GM12878 (cell line): ENCODE measurements around the gene TCP1. TPM values are rescaled to one million over a fixed set of nuclear protein-coding genes. Genes with fewer than 3 reads are reported as not detected.

Experiments used
- ATAC-seq: fragments of 200-7000 bp; cut with Tn5 transposase; 3 replicates; pipeline ENCODE4 v1.9.1; 2020; ENCODE audit warnings: mild to moderate bottlenecking, moderate library complexity
- BruUV-seq: library from RNA; stranded (reverse); fragments of 400-500 nt; replicated peaks from 2 replicates; lab custom pipeline; 2021; lab: Mats Ljungman, UMichigan
- CTCF ChIA-PET: fragments of 300-600 bp; sonication (Branson Sonifier 250); formaldehyde crosslinking; extraction: SDS; loops from one replicate; lab custom pipeline; 2021; ENCODE audit warnings: inconsistent platforms; lab: Yijun Ruan, JAX
- POLR2A ChIA-PET: fragments of 350-600 bp; formaldehyde crosslinking; extraction: SDS; loops from one replicate; lab custom pipeline; 2021; ENCODE audit warnings: inconsistent platforms; lab: Charles Lee
- RAD21 ChIA-PET: fragments of 300-600 bp; sonication (Branson Sonifier 250); formaldehyde crosslinking; loops from one replicate; lab custom pipeline; 2023; ENCODE audit warnings: antibody characterized with exemption; ENCODE audit not compliant: unreplicated experiment; lab: Charles Lee
- SMC1A ChIA-PET: fragments of 300-600 bp; sonication (Branson Sonifier 250); formaldehyde crosslinking; loops from one replicate; lab custom pipeline; 2023; ENCODE audit not compliant: unreplicated experiment, uncharacterized antibody; lab: Charles Lee
- DNase-seq: peaks from one replicate; pipeline ENCODE4 v3.0.0-alpha.2; 2011; ENCODE audit warnings: low read depth, low spot score
- FAIRE-seq: peaks from 3 replicates; lab custom pipeline; 2011; peaks lifted over from hg19 to GRCh38; lab: Jason Lieb, UNC
- H2AFZ ChIP-seq: 2 replicates; pipeline ENCODE4 v1.6.0; 2011; ENCODE audit warnings: low read depth, low read length, control low read depth; ENCODE audit not compliant: control insufficient read depth
- H3K27ac ChIP-seq: 2 replicates; pipeline ENCODE4 v1.5.1; 2011; ENCODE audit warnings: control low read depth; ENCODE audit not compliant: control insufficient read depth, insufficient read depth
- H3K27me3 ChIP-seq, 2 experiments: replicated peaks in 1 of 2; 2 replicates each; pipeline versions ENCODE4 v1.6.0 to v1.6.1; 2011; ENCODE audit warnings: low read length in 1 of 2; ENCODE audit not compliant: control insufficient read depth in 2 of 2, insufficient read depth in 2 of 2
- H3K36me3 ChIP-seq, 2 experiments: 2 replicates each; pipeline ENCODE4 v1.5.1; 2011; ENCODE audit warnings: low read length in 1 of 2; ENCODE audit not compliant: control insufficient read depth in 2 of 2, insufficient read depth in 2 of 2
- H3K4me1 ChIP-seq: 2 replicates; pipeline ENCODE4 v1.6.1; 2011; ENCODE audit warnings: mild to moderate bottlenecking, low read length, moderate library complexity, mixed read lengths; ENCODE audit not compliant: control insufficient read depth, insufficient read depth
- H3K4me2 ChIP-seq: 2 replicates; pipeline ENCODE4 v1.6.0; 2011; ENCODE audit warnings: control low read depth; ENCODE audit not compliant: control insufficient read depth, insufficient read depth
- H3K4me3 ChIP-seq: fragments of 200-600 bp; sonication (generic); 2 replicates; pipeline ENCODE4 v1.5.1; 2016
- H3K79me2 ChIP-seq: 2 replicates; pipeline ENCODE4 v1.6.0; 2011; ENCODE audit warnings: low read length; ENCODE audit not compliant: control insufficient read depth, insufficient read depth
- H3K9ac ChIP-seq: 2 replicates; pipeline ENCODE4 v1.8.0; 2011; ENCODE audit warnings: low read length, control low read depth, mixed read lengths; ENCODE audit not compliant: control insufficient read depth, insufficient read depth
- H3K9me3 ChIP-seq: replicated peaks from 3 replicates; pipeline ENCODE4 v1.5.1; 2011; ENCODE audit warnings: mild to moderate bottlenecking, low read length; ENCODE audit not compliant: control insufficient read depth, insufficient read depth
- H4K20me1 ChIP-seq: 2 replicates; pipeline ENCODE4 v1.6.0; 2011; ENCODE audit not compliant: control insufficient read depth, insufficient read depth
- BMI1 ChIP-seq: fragments of 450-650 bp; IDR thresholded peaks from 2 replicates; pipeline ENCODE4 v1.6.1; 2016; ENCODE audit warnings: mild to moderate bottlenecking, moderate library complexity, borderline replicate concordance
- CHD4 ChIP-seq: fragments of 200-600 bp; sonication (generic); IDR thresholded peaks from 2 replicates; pipeline ENCODE4 v1.6.1; 2016; ENCODE audit warnings: mild to moderate bottlenecking
- EP300 ChIP-seq, 2 experiments: fragments of 150-350 bp in 1 of 2; IDR thresholded peaks; 2 replicates each; pipeline ENCODE4 v1.6.1; 2011 to 2012; ENCODE audit warnings: low read depth in 2 of 2, low read length in 2 of 2, borderline replicate concordance in 1 of 2, improper control_type of control experiment in 1 of 2, inconsistent platforms in 1 of 2; ENCODE audit not compliant: control insufficient read depth in 1 of 2
- ESRRA ChIP-seq: IDR thresholded peaks from 2 replicates; pipeline ENCODE4 v1.6.1; 2012; ENCODE audit warnings: mild to moderate bottlenecking, low read length, improper control_type of control experiment
- GABPA ChIP-seq: IDR thresholded peaks from 2 replicates; pipeline ENCODE4 v1.6.1; 2014; ENCODE audit warnings: antibody characterized with exemption, low read depth, mild to moderate bottlenecking, inconsistent platforms
- HDAC2 ChIP-seq: fragments of 200-600 bp; sonication (generic); IDR thresholded peaks from 2 replicates; pipeline ENCODE4 v1.6.1; 2017
- HDGF ChIP-seq: fragments of 450-650 bp; IDR thresholded peaks from 2 replicates; pipeline ENCODE4 v1.6.1; 2016; ENCODE audit warnings: antibody characterized with exemption
- PML ChIP-seq: IDR thresholded peaks from 2 replicates; pipeline ENCODE4 v1.6.1; 2012; ENCODE audit warnings: low read length, inconsistent platforms
- POU2F2 ChIP-seq: IDR thresholded peaks from 3 replicates; pipeline ENCODE4 v1.6.1; 2011; ENCODE audit warnings: low read depth, mild to moderate bottlenecking, low read length, borderline replicate concordance
- RAD21 ChIP-seq: IDR thresholded peaks from 2 replicates; pipeline ENCODE4 v1.6.1; 2011; ENCODE audit warnings: mild to moderate bottlenecking, low read depth, low read length, moderate library complexity; ENCODE audit not compliant: insufficient read depth
- SMC3 ChIP-seq: IDR thresholded peaks from 2 replicates; pipeline ENCODE4 v1.6.1; 2011; ENCODE audit warnings: low read length, improper control_type of control experiment, borderline replicate concordance
- STAT3 ChIP-seq: IDR thresholded peaks from 2 replicates; pipeline ENCODE4 v1.6.1; 2011; ENCODE audit warnings: low read depth, low read length, improper control_type of control experiment
- TCF3 ChIP-seq: IDR thresholded peaks from 2 replicates; pipeline ENCODE4 v1.6.1; 2012; ENCODE audit warnings: low read depth, mild to moderate bottlenecking, low read length, borderline replicate concordance; ENCODE audit not compliant: insufficient read depth
- TCF7 ChIP-seq: IDR thresholded peaks from 2 replicates; pipeline ENCODE4 v1.6.1; 2014; ENCODE audit warnings: antibody characterized with exemption, borderline replicate concordance
- ZNF622 ChIP-seq: fragments of 450-650 bp; IDR thresholded peaks from 2 replicates; pipeline ENCODE4 v1.6.1; 2017; ENCODE audit warnings: mild to moderate bottlenecking, inconsistent platforms
- ZZZ3 ChIP-seq: IDR thresholded peaks from 2 replicates; pipeline ENCODE4 v1.6.1; 2011; ENCODE audit warnings: low read depth; ENCODE audit not compliant: control insufficient read depth, insufficient read length
- WGBS: methylation state at CpG from one replicate; pipeline ENCODE4 v1.1.6; 2016; ENCODE audit warnings: low lambda C conversion rate; ENCODE audit not compliant: insufficient replicate concordance, insufficient coverage; ENCODE audit errors: missing lambda C conversion rate; 5-methylcytosine and 5-hydroxymethylcytosine counted together
- in situ Hi-C: fragments of 300-500 bp; cut with MboI; formaldehyde crosslinking; loops from 9 replicates; pipeline ENCODE4 v1.14.3; 2018; ENCODE audit warnings: mixed read lengths
- intact Hi-C: fragments of 100-400 bp; cut with micrococcal nuclease; formaldehyde crosslinking; loops from one replicate; pipeline ENCODE4 v1.14.2; 2022; ENCODE audit not compliant: unreplicated experiment
- polyA plus RNA-seq, 11 experiments: library from polyadenylated mRNA; depleted of rRNA in 4 of 11; unstranded in 6 of 11; stranded (reverse) in 5 of 11; fragments of >200 nt; fragmentation: Nextera tagmentation in 4 of 11; fragmentation: Illumina TruSeq in 1 of 11; extraction: Ambion mirVana in 4 of 11; extraction: Trizol in 1 of 11; gene quantifications; 1 replicate in 1 of 11; 2 replicates in 10 of 11; pipeline versions ENCODE4 v1.2.1 to v1.2.3, GENCODE V29; 2011 to 2016; ENCODE audit warnings: inconsistent platforms in 2 of 11, missing spikeins in 2 of 11, low read depth in 1 of 11
- total RNA-seq, 4 experiments: library from RNA; depleted of rRNA in 3 of 4; stranded (reverse); fragments of >200 nt in 3 of 4; fragmentation: Illumina TruSeq in 1 of 4; extraction: Trizol in 1 of 4; gene quantifications; 2 replicates each; pipeline versions ENCODE4 v1.2.1 to v1.2.3, GENCODE V29; 2013 to 2021
- TF ChIP-seq, protein P1 (sequence below): IDR thresholded peaks from 2 replicates; pipeline ENCODE4 v1.6.1; 2012; ENCODE audit warnings: low read depth, low read length, improper control_type of control experiment
- TF ChIP-seq, protein P2 (sequence below): fragments of 450-650 bp; IDR thresholded peaks from 2 replicates; pipeline ENCODE4 v1.6.1; 2017; ENCODE audit warnings: mild to moderate bottlenecking, moderate library complexity

The TCP1 gene
- total and polyA plus RNA-seq, 10 of the 15 experiments (the other 5 are each of a cell fraction or from before 2014, with no cell fraction given) = 133 to 457 (median 306) TPM

DNA sequence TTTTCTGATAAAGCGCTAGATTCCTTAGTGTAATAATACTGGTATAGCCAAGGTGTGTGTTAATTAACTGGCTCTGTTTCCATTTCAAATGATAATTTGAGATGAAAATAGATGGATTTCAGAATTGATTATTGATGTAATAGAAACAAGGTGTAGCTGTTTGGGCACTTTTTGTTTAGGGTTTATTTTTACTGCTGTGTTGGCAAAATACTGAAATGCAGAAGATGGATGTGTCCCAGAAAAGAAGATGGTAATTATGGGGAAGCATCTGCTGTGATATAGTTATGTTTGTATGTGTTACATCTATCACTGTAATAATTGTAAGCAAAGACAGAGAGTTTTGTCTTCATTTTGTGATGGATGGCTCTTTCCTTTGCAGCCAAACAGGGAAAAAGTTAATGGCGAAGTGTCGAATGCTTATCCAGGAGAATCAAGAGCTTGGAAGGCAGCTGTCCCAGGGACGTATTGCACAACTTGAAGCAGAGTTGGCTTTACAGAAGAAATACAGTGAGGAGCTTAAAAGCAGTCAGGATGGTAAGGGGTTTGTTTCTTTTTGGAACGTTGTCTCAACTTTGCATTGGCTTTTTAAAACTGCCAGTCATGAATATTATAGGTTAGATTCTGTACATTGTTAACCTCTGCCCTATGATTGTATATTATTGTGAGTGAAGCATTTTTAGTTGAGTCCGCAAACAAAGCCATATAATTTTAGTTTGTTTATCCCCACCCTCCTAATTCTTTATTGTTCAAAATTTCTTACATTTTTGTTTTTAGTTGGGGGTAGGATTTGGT is 36.1 kb downstream of the TCP1 start:
- Histone ChIP-seq H3K27me3 (no peaks in the 10 kb centered on the region), H2AFZ (no peak overlapping the region), H3K4me2 (no peak overlapping the region), H3K27ac (no peak overlapping the region), H3K9me3 (no peaks in the 10 kb centered on the region), H3K9ac (no peak overlapping the region), H3K4me3 (no peak overlapping the region), H3K36me3 (peaks cover 10 to 30% of the 10 kb centered on the region in 2 experiments), H4K20me1 (no peaks in the 10 kb centered on the region), H3K4me1 (no peaks in the 10 kb centered on the region), H3K79me2 (no peaks in the 10 kb centered on the region)
- FAIRE-seq (no peak), ATAC-seq (no peak), DNase-seq (no peak)
- intact Hi-C loops = no loop called here
- ChIA-PET POLR2A (interaction anchor here (0.9 to 2.0 kb wide), 2 partner anchors 8 to 24 kb away, joined by 3 to 5 read pairs; partner anchors contain the start of gene ACAT2), CTCF (interaction anchor here (1.6 kb wide), 1 partner anchor 23 kb away, joined by 3 read pairs; no protein-coding TSS in a partner anchor), RAD21 (no interaction called here), SMC1A (no interaction called here)
- BruUV-seq = no TSS peak
- in situ Hi-C loops = no loop called here
- 100% methylated on average over 6 of the region's 6 CpGs for WGBS
- TF ChIP-seq SMC3 = no peak
- TF ChIP-seq, protein P1, sequence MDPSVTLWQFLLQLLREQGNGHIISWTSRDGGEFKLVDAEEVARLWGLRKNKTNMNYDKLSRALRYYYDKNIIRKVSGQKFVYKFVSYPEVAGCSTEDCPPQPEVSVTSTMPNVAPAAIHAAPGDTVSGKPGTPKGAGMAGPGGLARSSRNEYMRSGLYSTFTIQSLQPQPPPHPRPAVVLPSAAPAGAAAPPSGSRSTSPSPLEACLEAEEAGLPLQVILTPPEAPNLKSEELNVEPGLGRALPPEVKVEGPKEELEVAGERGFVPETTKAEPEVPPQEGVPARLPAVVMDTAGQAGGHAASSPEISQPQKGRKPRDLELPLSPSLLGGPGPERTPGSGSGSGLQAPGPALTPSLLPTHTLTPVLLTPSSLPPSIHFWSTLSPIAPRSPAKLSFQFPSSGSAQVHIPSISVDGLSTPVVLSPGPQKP = no peak
- TF ChIP-seq ESRRA = no peak
- TF ChIP-seq BMI1 = no peak
- TF ChIP-seq TCF7 = no peak
- TF ChIP-seq ZNF622 = no peak
- TF ChIP-seq POU2F2 = no peak
- TF ChIP-seq TCF3 = no peak
- TF ChIP-seq HDGF = no peak
- TF ChIP-seq ZZZ3 = no peak
- no peak for TF ChIP-seq HDAC2
- TF ChIP-seq GABPA = no peak
- no peak for TF ChIP-seq PML
- no peak for TF ChIP-seq CHD4
- no peak for TF ChIP-seq STAT3
- TF ChIP-seq EP300 (IDR thresholded peaks at IDR 0.05; ENCODE audit: borderline replicate concordance in 1 of 2, control insufficient read depth in 1 of 2, low read depth in 2 of 2, low read length in 2 of 2) = no peak
- no peak for TF ChIP-seq RAD21
- TF ChIP-seq, protein P2, sequence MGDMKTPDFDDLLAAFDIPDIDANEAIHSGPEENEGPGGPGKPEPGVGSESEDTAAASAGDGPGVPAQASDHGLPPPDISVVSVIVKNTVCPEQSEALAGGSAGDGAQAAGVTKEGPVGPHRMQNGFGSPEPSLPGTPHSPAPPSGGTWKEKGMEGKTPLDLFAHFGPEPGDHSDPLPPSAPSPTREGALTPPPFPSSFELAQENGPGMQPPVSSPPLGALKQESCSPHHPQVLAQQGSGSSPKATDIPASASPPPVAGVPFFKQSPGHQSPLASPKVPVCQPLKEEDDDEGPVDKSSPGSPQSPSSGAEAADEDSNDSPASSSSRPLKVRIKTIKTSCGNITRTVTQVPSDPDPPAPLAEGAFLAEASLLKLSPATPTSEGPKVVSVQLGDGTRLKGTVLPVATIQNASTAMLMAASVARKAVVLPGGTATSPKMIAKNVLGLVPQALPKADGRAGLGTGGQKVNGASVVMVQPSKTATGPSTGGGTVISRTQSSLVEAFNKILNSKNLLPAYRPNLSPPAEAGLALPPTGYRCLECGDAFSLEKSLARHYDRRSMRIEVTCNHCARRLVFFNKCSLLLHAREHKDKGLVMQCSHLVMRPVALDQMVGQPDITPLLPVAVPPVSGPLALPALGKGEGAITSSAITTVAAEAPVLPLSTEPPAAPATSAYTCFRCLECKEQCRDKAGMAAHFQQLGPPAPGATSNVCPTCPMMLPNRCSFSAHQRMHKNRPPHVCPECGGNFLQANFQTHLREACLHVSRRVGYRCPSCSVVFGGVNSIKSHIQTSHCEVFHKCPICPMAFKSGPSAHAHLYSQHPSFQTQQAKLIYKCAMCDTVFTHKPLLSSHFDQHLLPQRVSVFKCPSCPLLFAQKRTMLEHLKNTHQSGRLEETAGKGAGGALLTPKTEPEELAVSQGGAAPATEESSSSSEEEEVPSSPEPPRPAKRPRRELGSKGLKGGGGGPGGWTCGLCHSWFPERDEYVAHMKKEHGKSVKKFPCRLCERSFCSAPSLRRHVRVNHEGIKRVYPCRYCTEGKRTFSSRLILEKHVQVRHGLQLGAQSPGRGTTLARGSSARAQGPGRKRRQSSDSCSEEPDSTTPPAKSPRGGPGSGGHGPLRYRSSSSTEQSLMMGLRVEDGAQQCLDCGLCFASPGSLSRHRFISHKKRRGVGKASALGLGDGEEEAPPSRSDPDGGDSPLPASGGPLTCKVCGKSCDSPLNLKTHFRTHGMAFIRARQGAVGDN = no peak
